Gastrocnemius medialis (tissue), 4 donors: ENCODE results near the gene POR.

Source experiments
- POLR2A ChIP-seq, 2 donors: fragments of 450-650 bp; IDR thresholded peaks; one replicate each; pipeline ENCODE4 v1.6.1; 2017; ENCODE audit warnings: antibody characterized with exemption in 2 of 2, mild to moderate bottlenecking in 2 of 2, moderate library complexity in 2 of 2
- TF ChIP-seq, protein P1 (sequence below), 5 experiments: fragments of 450-650 bp in 3 of 5; fragments of 200-600 bp in 2 of 5; sonication (generic) in 2 of 5; IDR thresholded peaks in 4 of 5; conservative IDR thresholded peaks in 1 of 5; 1 replicate in 4 of 5; 2 replicates in 1 of 5; pipeline ENCODE4 v1.5.1; 2016 to 2019; ENCODE audit warnings: antibody characterized with exemption in 5 of 5, mild to moderate bottlenecking in 3 of 5, moderate library complexity in 3 of 5

DNA sequence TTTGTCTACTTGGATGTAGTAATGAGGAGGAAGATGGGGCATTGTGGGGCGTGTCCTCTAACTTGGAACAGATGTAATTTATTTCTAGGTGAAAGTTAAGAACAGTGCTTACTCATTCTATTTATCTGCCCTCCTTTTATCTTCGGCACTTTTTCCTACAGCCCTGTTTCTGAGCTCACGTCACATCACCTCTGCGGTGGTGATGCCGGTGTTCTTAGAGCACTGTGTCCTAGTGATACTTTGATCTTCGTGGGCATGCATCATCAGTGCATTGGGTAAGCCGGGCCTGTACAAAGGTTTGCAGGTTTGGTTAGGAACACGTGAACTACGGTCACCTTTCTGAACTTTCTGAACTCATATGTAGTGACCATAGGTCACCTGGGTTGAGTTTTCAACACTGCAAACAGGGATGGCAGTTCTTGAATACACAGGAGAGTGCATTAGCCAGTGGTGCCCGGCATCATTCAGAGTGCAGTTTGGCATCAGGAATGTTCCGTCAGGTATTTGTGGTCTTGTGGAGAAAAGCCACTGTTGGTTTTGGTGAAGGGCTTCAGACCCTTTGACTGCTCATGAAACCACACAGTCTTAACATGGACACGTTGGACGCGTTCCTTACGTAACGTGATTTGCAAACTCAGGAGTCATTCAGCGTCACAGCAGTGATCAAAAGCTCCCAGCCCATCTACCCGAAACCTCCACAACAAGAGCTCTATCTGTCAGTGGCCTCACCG lies 5.6 kb downstream of the POR start:
- TF ChIP-seq POLR2A (IDR thresholded peaks at IDR 0.05): no peak
- TF ChIP-seq, protein P1, sequence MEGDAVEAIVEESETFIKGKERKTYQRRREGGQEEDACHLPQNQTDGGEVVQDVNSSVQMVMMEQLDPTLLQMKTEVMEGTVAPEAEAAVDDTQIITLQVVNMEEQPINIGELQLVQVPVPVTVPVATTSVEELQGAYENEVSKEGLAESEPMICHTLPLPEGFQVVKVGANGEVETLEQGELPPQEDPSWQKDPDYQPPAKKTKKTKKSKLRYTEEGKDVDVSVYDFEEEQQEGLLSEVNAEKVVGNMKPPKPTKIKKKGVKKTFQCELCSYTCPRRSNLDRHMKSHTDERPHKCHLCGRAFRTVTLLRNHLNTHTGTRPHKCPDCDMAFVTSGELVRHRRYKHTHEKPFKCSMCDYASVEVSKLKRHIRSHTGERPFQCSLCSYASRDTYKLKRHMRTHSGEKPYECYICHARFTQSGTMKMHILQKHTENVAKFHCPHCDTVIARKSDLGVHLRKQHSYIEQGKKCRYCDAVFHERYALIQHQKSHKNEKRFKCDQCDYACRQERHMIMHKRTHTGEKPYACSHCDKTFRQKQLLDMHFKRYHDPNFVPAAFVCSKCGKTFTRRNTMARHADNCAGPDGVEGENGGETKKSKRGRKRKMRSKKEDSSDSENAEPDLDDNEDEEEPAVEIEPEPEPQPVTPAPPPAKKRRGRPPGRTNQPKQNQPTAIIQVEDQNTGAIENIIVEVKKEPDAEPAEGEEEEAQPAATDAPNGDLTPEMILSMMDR (IDR thresholded peaks at IDR 0.05 in 4 of 5, conservative IDR thresholded peaks at IDR 0.05 in 1 of 5): no peak
